Limb (tissue), 2 donors: ENCODE measurements around the gene SEC14L5.
"Not testable (repeated sequence)": the region's sequence is repeated elsewhere in the genome, so short reads cannot be mapped to it uniquely, and the experiment has no call there.

ENCODE experiments used
- DNase-seq, 2 donors: peaks; one replicate each; pipeline ENCODE4 v3.0.0-alpha.2; 2016; ENCODE audit errors: extremely low spot score in 2 of 2

Gene SEC14L5

DNA sequence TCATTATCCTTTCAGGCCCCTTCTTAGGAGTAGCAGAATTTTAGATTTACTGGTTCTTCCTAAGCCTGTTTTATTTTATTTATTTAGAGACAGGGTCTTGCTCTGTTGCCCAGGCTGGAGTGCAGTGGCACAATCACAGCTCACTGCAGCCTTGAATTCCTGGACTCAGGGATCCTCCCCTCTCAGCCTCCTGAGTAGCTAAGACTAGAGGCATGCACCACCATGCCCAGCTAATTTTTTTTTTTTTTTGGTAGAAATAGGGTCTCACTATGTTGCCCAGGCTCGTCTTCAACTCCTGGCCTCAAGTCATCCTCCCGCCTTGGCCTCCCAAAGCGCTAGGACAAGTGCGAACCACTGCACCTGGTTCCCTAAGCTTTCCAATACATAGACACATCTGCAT lies 28.5 kb upstream of the SEC14L5 start:
- DNase-seq = not testable (repeated sequence)

DNA sequence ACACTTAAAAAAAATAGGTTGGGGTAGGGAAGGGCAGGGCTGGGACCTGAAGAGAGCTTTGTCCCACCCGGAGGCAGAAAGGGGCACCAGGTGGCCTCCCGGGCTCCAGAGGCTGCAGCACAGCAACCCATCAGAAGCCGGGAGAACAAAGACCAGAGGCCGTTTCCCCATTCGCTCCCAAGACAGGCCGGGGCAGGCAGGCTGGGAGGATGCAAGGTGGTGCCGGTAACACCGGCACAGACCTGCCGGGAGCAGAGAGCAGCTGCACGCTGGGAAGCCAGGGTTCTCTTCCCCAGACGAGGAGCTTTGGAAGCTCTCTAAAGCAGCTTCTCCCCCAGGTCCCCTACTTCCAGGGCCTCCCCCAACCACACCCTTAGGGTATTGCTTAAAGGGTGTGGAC lies 26.7 kb upstream of the SEC14L5 start:
- DNase-seq = no peak

DNA sequence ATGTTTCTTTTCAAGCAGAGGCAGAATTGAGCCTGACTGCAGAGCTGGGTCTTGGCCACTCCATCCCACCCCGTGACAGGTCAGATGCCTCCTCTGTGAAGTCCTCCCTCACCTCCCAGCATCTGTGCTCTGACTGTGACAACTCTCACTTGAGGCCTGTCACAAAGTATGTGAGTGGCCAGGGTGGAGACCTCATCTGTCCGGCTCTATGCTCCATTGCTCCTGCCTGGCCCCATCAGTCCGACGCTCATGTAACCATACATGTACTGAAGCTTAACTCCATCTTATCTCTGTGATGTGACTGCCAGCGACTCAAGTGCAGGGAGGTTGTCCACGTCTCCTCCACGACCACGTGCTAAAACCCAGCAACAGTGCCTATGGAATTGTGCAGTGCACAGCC lies 24.7 kb upstream of the SEC14L5 start:
- no peak for DNase-seq

DNA sequence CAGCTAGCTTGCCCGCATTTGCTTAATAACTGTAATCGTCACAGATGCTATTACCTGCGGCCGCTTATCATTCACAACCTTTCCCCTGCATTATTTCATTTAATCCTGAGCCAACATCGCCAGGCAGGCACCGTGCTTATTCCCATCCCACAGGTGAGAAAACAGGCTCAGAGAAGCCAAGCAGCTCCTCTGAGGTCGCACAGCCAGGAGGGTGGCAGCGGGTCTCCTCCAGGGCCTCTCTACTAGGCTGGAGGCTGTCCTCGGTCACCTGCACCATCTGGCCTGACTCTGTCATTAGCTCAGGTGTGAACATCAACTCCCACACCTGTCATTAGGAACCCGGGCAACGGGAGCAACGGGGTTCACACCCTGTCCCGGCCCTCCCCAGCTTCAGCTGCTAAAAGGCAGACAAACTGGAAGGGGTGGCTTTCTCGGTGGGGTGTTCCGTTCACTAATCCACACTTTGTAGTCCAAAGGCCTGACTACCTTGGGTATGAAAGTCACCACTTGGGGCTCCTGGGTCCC lies 24.2 kb upstream of the SEC14L5 start:
- no peak for DNase-seq

DNA sequence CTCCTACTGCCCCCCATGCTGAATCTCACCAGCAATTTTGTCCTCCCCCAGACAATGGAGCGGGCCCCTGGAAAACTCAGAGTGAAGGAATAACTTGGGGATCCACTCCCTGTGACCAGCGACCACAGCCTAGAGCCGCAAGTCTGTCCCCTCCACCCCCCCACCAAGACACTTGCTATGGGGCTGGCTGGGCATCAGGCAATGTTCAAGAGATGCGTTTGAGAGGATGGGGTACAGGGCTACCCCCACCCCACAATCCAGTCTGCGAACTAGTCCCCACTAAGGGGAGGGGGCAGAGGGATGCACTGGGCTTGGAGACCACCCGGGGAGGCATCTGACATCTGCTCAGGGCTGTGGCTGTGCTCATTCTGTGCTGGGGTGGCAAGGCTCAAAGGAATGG lies 23.5 kb upstream of the SEC14L5 start:
- DNase-seq = no peak

DNA sequence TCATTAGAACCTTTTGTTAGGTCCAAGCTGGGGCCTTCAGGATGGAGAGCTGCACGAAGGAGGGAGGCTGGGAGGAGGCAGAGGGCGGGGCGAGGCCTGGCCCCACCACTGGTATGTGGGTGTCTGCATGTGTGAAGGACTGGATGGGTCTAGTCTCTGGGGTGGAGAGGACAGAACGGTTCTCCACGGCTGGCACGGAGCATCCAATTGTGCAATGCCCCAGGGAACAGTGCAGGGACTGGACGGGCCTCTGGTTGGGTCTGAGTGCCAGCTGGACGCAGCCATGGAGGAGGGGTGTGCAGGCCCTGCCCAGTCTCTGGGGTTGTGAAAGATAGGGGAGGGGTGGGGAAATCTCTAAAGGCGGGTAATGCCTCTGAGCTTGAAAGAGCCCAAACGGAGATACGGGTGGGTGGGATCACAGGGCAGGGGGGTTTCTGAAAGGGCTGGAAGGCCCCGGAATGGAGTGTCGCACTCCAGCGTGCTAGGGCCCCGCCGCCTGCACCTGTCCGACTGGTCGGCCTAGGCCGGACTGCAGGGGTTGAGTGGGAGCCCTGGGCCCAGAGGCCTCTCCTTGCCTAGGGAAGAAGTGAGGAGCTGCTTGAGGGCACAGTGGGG lies 22.8 kb upstream of the SEC14L5 start:
- DNase-seq = no peak

DNA sequence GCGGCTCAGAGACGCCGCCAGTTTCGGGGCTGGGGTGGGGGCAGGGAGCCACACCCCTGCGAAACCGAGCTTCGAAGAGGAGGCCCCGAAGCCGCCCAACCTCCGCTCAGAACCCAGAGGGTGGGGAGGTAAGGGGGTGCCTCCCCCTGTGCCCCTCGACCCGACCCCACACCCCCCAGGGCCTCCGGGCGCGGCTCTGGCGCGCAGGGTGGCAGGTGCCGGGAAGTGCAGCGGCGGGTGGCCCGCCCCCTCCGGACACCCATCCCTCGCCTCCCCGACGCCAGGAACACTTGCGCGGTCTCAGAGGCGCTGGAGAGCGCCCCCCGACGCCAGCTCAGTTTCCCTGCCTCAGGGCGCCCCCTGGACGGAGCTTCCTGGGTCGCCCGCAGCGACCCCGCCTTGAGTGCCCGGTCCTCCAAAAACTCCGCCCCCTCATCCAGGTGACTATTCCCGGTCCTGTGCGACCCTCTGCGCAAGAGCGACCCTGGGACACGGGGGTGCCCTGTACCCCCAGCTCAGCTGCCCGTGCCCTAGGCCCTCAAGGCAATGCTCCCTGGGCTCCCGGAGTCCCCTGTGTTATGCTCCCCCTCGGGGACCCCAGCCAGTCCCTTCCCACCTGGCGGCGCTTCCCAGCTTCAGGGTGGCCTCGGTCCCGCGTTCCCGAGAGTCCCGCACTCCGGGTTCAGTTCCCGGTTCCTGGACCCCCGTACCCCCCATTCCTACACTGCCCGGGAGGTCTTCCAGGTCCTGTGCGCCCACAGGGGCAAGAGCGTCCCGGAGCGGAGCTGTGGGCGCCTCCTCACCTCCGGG lies 21.7 kb upstream of the SEC14L5 start:
- no peak for DNase-seq

DNA sequence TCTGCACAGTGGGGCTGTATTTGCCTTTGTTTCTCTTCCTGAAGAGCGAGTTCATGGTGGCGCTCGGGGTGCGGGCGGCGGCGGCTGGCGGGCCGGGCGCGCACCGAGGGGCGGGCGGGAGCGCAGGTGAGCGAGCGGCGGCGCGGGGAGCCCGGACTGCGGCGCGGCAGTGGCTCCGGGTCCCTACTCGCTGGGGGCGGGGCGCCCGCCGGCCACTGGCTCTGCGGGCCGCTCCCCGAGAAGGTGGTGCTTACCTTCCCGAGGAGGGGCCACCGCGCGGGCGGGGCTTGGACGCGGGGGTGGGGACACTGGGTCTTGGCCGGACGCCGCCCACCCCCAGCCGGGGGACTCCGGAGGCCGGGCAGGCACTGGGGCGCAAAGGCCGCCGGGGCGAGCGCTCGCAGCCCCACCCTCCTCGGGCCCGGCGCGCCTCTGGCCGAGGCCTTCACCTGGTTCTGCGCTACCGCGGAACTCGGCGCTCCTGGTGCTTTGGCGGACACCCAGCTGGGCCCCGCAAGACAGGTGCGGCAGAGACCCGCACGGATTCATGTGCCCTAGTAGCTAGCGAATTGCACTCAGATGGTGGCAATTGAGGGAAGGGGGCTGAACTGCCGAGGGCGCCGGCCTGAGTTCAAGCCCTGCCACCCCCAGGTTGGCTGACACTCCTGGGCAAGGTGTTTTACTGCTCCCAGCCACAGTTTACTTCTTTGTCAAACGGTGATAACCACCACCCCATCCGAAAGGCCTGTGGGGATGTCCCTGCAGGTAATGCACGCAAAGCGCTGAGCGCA lies 20.9 kb upstream of the SEC14L5 start, which contains the start of gene PPL:
PPL (minus strand) TSS at position 158 of the 791 bp plus-strand sequence; CDS start at position 55, 103 bp downstream.
- no peak for DNase-seq

DNA sequence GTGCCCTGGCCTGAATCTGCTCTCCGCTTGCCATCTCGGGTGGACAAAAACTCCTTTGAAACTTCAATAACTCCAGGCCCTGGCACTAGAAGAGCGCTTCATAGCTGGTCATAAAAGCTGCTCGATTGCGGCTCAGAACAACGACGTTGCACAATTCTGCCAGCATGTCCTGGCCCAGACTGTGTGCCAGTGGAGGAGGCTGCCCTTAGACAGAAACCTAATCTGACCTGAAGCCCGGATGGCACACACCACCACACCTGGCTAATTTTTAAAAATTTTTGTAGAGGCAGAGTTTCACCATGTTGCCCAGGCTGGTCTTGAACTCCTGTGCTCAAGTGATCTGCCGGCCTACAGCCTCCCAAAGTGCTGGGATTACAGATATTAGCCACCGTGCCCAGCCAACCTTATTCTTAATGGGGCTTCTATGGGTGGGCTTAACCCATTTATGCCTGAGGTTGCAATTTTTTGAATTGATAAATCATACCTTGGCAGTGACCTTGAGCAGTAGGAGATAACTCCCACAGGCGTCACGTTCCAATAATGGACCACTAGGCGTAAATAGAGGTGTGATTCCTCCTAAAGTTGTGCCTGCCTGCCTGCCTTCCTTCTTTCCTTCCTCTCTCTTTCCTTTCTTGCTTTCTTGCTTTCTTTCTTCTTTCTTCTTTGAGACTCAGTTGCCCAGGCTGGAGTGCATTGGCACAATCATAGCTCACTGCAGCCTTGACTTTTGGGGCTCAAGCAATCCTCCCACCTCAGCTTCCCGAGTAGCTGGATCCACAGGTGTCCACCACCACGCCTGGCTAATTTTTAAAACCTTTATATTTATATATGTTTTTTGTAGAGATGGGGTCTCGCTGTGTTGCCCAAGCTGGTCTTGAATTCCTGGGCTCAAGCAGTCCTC lies 20.1 kb upstream of the SEC14L5 start:
- DNase-seq = no peak

DNA sequence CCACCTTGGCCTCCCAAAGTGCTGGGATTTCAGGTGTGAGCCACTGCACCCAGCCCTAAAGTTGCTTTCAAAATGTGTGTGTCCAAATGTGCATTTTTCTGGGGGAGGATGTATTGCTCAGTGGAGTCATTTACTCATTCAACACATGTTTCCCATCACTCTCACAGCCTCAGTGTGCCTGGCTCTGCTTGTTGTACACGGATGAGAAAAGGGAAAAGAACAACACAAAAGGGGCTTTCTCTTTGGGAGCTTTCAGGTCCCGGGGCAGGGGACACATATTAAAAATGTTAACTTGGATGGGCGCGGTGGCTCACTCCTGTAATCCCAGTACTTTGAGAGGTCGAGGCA lies 19.5 kb upstream of the SEC14L5 start:
- DNase-seq = no peak

DNA sequence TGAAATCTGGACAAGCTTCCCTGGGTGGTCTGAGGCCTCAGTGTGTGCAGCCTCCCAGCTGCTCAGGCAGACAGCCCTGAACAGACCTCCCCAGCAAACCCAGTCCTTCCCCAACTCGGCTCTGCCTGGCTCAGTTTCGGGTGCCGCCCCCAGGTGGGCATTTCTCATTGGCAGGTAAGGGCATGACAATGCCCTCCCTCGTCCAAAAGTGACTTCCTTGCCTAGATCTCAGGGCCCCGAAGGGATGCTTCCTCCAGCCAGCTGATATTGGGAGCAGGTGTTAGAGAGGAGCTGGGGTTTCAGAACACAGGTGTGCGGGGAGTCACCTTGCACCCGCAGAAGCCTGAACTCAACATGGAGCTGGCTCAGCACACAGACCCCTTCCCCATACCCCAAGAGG lies 17.4 kb upstream of the SEC14L5 start:
- DNase-seq = no peak

DNA sequence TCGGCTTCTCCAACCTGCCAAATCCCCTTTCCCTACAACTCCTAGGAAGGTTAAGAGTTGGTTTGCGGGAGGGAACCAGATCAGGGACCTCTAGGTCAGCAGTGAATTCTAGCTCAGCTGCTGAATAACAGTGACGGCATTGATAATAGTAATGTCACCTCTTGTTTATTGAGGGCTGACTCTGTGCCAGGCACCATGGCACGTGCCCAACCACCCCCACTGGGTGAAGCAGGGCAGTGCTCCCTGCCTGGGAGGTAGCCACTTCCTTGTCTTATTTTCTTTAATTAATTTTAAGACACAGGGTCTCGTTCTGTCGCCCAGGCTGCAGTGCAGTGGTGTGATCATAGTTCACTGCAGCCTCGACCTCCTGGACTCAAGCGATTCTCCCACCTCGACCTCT lies 15.6 kb upstream of the SEC14L5 start:
- no peak for DNase-seq

DNA sequence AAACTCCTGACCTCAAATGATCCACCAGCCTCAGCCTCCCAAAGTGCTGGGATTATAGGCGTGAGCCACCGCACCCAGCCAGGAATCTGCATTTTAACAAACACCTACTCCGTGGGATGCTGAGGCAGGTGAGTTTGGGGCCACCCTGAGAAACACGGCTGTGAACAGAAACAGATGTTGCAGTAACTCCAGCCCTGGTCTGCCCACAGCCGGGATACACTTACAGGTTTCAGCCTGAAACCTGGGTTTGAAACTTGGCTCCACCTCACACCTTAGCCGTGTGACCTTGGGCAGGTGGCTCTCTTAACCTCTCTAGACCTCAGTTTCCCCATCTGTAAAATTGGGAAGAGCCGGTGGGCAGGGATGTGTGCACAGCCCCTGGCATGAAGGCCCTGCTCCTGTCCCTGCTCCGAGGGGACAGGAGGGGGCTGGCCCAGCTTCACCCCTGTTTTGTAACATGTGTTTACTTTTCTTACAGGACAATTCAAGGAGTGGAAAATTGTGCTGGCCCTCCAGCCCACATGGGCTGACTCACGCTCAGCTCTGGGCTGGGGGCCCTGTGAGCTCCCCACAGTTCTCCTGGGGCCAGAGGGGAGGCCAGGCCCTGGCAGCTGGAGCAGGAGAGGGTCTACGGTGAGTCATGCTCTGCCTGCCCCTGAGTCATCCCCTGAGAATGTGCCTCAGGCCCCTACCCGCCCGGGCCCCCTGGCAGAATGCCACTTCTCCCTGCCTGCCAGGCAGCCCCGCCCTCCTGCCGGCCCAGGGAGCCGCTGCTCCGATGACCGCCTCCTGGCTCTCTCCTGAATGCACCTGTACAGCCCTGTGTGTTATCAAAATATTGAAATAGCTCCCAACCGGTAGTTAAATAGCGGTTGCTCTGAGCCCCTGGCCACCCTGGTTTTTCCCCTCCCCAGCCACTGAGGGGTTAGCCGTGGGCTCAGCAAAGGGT lies 13.5 kb upstream of the SEC14L5 start:
- DNase-seq = peak; percentile 74 to 85

DNA sequence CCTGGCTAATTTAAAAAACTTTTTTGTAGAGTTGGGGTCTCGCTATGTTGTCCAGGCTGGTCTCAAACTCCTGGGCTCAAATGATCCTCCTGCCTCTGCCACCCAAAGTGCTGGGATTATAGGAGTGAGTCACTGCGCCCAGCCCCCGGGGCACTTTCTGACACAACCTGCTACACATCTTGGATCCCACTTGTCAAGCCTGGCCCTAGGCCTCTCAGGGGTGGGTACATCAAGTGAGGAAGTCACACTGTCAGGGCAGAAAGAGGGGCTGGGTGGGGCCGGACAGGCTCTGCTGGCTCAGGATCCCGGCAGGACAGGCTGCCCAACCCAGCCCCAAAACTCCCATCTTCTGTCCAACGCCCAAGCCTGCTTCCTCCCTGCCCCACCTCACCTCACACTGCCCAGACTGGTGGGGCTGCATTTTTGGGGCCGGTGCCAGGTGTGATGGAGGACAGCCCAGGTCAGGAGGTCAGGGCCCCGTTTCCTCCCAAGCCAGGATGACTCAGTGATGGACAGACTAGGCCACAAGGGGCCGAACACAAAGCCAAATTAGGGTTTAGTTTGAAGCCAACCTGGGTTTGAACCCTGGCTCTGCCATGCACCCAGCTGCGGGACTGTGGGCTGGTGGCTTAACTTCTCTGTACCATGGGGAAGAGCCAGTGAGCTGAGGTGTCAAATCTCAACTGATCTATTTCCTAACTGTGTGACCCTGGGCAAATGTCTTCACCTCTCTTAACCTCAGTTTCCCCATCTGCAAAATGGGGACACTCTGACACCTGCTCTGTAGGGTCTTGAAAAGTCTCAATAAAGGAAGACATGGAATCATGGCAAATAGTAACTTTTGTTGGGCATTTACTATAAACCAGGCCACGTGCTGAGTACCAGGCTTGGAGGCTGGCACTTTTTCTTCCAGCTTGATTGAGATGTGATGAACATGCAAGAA lies 12.3 kb upstream of the SEC14L5 start:
- DNase-seq = no peak

DNA sequence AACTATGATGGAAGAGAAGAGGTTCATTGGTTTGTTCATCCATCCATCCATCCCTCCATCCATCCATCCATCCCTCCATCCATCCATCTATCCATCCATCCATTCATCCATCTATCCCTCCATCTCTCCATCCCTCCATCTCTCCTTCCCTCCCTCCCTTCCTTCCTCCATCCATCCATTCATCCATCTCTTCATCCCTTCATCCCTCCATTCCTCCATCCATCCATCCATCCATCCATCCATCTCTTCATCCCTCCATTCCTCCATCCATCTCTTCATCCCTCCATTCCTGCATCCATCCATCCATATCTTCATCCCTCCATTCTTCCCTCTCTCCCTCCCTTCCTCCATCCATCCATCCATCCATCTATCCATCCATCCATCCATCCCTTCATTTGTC lies 11.2 kb upstream of the SEC14L5 start:
- DNase-seq = no peak

DNA sequence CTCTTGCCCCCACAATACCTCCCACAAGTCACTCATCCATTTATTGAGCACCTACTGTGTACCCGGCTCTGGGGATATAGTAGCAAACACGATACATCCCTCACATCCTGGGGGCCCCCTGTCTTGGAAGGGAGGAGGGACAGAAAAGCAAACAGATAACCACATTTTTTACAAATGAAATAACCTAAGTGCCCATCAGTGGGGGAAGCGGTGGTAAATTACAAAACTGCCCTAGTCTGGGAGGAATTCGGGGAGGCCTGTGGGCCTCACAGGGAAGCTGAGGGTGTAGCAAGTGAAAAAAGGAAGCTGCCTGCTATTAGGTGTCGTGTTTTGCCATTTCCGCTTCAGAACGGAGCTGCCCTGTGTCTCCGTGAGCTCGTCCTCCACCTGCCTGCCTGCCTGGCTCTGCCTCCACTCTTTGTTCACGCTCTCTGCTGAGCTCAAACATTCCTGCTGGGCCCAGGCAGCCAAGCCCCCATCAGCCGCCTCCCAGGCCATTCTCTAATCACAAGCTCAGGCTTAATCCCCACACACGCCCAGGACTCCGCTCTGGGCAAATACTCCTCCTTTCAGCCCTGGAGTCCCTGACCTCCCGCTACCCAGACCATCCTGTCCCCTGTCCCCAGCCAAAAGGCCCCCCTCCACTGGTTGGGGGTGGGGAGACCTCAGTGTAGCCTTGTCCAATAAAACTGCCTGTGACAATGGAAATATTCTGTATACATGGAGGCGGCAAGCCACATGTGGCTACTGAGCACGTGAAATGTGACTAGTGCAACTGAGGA lies 10.2 kb upstream of the SEC14L5 start:
- DNase-seq = no peak

DNA sequence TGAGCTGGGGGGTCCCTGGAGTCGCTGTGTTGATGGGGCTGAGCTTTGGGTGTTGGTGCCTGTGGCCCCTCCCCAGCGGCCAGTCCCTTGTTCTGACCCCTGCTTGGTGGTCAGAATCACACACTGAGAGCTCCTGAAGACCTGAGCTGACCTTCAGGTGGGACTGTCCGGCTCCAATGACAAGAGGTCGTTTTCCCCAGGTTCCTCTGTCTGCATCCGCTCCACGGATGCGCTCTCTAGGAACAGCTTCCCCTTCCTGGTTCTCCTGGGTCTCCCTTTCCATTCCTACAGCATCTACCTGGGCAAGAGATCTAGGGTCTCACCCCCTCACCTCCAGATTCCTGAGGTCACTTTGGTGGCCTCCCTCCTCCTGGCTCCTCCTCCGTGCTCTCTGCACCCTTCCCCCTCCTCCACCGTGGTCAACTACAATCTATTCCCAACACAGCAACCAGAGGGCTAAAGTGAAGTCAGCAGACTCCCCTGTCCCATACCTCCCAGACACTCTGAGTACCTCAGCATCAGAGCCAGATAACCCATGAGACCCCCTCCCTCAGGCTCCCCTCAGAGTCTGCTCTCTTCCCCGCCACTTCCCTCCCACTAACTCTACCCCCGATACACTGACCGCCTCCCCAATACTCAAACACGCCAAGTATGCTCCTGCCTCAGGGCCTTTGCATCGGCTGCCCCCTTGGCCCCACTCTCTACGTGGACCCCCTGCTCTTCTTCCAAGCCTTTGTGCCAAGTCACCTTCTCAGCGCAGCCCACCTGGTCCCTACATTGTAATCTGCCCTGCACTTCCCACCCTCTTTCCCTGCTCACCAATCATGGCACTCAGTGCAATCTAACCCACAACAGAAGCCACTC lies 9.0 kb upstream of the SEC14L5 start:
- no peak for DNase-seq
